Measurements from ENCODE around the gene TMEM255B. TPM values are rescaled to one million over a fixed set of nuclear protein-coding genes. Genes with fewer than 3 reads are reported as not detected.
A peak's percentile ranks its signal among the peaks of the same experiment; 100 is the strongest.

The TMEM255B gene
- total and polyA plus RNA-seq, 9 of the 15 experiments (the other 6 are each of a cell fraction or from before 2014, with no cell fraction given) = 0.01 to 0.75 (median 0.23) TPM

DNA sequence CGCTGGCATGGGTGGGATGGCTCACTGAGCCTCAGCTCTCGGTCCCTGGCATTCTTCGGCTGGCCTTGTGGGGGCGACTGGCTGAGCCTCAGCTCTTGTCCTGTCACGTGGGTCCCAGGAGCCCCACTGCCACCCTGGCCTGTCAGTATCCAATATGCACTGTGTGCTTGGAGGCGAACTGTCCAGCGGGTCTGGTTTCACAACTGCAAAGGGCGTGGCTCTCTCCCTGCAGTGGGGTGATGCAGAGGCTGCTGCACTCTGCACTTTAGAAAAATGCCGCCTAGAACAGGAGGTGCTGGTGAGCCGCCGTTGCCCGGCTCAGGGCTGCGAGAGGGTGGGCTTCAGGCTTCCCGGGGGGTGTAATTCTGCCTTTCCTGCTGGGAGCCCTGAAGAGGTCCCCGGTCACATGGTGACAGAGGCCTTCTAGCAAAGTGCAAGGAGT lies 17.0 kb upstream of the TMEM255B start:
- Histone ChIP-seq H3K4me3 (no peak overlapping the region), H3K36me3 (ENCODE audit: control insufficient read depth, insufficient read depth, low read length) (no peaks in the 10 kb centered on the region), H3K9me3 (replicated peaks; ENCODE audit: control insufficient read depth, insufficient read depth, low read depth, low read length) (no peaks in the 10 kb centered on the region), H3K4me2 (ENCODE audit: insufficient read depth, low read length) (no peak overlapping the region), H3K4me1 (replicated peaks in 1 of 2; ENCODE audit: control insufficient read depth in 2 of 2, insufficient read depth in 2 of 2, low read length in 2 of 2) (peaks cover 0 to 17% of the 10 kb centered on the region in 2 experiments; a peak in 1 of 5 replicates), H4K20me1 (replicated peaks; ENCODE audit: control insufficient read depth, insufficient read depth, low read length) (peaks cover 7% of the 10 kb centered on the region; the same call in 1 of the 2 replicates), H3K27ac (ENCODE audit: extremely low read depth, low read depth, low read length) (no peak overlapping the region), H2AFZ (ENCODE audit: low read depth, low read length) (no peak overlapping the region), H3K9me1 (ENCODE audit: control insufficient read depth, insufficient read depth, low read length) (no peaks in the 10 kb centered on the region), H3K27me3 (ENCODE audit: control insufficient read depth in 2 of 2, insufficient read depth in 2 of 2, low read length in 2 of 2) (peaks cover 15 to 62% of the 10 kb centered on the region in 2 experiments; a peak in 4 of 5 replicates), H3K9ac (ENCODE audit: insufficient read depth in 1 of 2, low read depth in 2 of 2, low read length in 2 of 2) (no peak overlapping the region), H3K79me2 (ENCODE audit: control insufficient read depth, insufficient read depth, low read length) (no peaks in the 10 kb centered on the region)
- ChIA-PET CTCF (ENCODE audit: low intra/inter-chr PET ratio) (no interaction called here), POLR2A (no interaction called here)
- BruUV-seq (replicated peaks) = no TSS peak
- FAIRE-seq = no peak
- DNase-seq (ENCODE audit: extremely low read depth in 1 of 4, low spot score in 3 of 4) = peak; percentile 27 to 50 (median 39)
- ATAC-seq = peak; percentile 83
- WGBS (ENCODE audit: insufficient coverage, low coverage, missing lambda C conversion rate) = 4% methylated on average over 10 of the region's 15 CpGs
- in situ Hi-C loops (cut with MboI) = loop anchor here (5.0 kb wide), 1 partner anchor 70 kb away; no protein-coding TSS in a partner anchor
- intact Hi-C loops (cut with micrococcal nuclease) = no loop called here
- TF ChIP-seq GTF2A2 (tag; IDR thresholded peaks at IDR 0.05) (no peak), ZNF589 (CRISPR knock-in tag; IDR thresholded peaks at IDR 0.05; ENCODE audit: low read depth) (no peak), RAD51 (IDR thresholded peaks at IDR 0.05; ENCODE audit: borderline replicate concordance, low read depth) (peak; percentile 60; the same call in 1 of the 2 replicates), SRSF1 (IDR thresholded peaks at IDR 0.05; ENCODE audit: low read depth, low read length) (no peak), FOXP1 (CRISPR knock-in tag; IDR thresholded peaks at IDR 0.05) (no peak), KLF16 (IDR thresholded peaks at IDR 0.05) (no peak), ZNF212 (CRISPR knock-in tag; IDR thresholded peaks at IDR 0.05) (no peak), ARID2 (IDR thresholded peaks at IDR 0.05) (no peak), POLR2G (IDR thresholded peaks at IDR 0.05; ENCODE audit: low read depth, low read length) (no peak), ETS2 (tag; IDR thresholded peaks at IDR 0.05; ENCODE audit: borderline replicate concordance, poor library complexity, severe bottlenecking) (no peak)
- TF ChIP-seq, protein P1, sequence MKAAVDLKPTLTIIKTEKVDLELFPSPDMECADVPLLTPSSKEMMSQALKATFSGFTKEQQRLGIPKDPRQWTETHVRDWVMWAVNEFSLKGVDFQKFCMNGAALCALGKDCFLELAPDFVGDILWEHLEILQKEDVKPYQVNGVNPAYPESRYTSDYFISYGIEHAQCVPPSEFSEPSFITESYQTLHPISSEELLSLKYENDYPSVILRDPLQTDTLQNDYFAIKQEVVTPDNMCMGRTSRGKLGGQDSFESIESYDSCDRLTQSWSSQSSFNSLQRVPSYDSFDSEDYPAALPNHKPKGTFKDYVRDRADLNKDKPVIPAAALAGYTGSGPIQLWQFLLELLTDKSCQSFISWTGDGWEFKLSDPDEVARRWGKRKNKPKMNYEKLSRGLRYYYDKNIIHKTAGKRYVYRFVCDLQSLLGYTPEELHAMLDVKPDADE (conservative IDR thresholded peaks at IDR 0.05; ENCODE audit: control insufficient read depth, low read depth, low read length) = no peak
- TF ChIP-seq, protein P2, sequence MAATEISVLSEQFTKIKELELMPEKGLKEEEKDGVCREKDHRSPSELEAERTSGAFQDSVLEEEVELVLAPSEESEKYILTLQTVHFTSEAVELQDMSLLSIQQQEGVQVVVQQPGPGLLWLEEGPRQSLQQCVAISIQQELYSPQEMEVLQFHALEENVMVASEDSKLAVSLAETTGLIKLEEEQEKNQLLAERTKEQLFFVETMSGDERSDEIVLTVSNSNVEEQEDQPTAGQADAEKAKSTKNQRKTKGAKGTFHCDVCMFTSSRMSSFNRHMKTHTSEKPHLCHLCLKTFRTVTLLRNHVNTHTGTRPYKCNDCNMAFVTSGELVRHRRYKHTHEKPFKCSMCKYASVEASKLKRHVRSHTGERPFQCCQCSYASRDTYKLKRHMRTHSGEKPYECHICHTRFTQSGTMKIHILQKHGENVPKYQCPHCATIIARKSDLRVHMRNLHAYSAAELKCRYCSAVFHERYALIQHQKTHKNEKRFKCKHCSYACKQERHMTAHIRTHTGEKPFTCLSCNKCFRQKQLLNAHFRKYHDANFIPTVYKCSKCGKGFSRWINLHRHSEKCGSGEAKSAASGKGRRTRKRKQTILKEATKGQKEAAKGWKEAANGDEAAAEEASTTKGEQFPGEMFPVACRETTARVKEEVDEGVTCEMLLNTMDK (IDR thresholded peaks at IDR 0.05; ENCODE audit: borderline replicate concordance, insufficient read depth, low read depth, low read length, poor library complexity, severe bottlenecking) = no peak
- TF ChIP-seq, protein P3, sequence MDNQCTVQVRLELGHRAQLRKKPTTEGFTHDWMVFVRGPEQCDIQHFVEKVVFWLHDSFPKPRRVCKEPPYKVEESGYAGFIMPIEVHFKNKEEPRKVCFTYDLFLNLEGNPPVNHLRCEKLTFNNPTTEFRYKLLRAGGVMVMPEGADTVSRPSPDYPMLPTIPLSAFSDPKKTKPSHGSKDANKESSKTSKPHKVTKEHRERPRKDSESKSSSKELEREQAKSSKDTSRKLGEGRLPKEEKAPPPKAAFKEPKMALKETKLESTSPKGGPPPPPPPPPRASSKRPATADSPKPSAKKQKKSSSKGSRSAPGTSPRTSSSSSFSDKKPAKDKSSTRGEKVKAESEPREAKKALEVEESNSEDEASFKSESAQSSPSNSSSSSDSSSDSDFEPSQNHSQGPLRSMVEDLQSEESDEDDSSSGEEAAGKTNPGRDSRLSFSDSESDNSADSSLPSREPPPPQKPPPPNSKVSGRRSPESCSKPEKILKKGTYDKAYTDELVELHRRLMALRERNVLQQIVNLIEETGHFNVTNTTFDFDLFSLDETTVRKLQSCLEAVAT (IDR thresholded peaks at IDR 0.05) = no peak
- TF ChIP-seq, protein P4, sequence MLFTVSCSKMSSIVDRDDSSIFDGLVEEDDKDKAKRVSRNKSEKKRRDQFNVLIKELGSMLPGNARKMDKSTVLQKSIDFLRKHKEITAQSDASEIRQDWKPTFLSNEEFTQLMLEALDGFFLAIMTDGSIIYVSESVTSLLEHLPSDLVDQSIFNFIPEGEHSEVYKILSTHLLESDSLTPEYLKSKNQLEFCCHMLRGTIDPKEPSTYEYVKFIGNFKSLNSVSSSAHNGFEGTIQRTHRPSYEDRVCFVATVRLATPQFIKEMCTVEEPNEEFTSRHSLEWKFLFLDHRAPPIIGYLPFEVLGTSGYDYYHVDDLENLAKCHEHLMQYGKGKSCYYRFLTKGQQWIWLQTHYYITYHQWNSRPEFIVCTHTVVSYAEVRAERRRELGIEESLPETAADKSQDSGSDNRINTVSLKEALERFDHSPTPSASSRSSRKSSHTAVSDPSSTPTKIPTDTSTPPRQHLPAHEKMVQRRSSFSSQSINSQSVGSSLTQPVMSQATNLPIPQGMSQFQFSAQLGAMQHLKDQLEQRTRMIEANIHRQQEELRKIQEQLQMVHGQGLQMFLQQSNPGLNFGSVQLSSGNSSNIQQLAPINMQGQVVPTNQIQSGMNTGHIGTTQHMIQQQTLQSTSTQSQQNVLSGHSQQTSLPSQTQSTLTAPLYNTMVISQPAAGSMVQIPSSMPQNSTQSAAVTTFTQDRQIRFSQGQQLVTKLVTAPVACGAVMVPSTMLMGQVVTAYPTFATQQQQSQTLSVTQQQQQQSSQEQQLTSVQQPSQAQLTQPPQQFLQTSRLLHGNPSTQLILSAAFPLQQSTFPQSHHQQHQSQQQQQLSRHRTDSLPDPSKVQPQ (CRISPR knock-in tag; IDR thresholded peaks at IDR 0.05; ENCODE audit: borderline replicate concordance) = no peak
